Activated CD4-positive, alpha-beta T cell treated with anti-CD3 and anti-CD28 coated beads, Interleukin-10, Interleukin-2, amounts not matched to agents 100 ng/mL and 50 ng/mL, durations not matched to agents 16 hours and 8 hours (primary cell): ENCODE results near the gene BOK.
A peak's percentile ranks its signal among the peaks of the same experiment; 100 is the strongest.

Source experiments
- DNase-seq: peaks from one replicate; pipeline ENCODE4 v3.0.0-alpha.2; 2020

The BOK gene

GRCh38 chr2:241539616-241540374, 18.8 kb upstream of the BOK start:
- DNase-seq: no peak

GRCh38 chr2:241540401-241540770, 18.2 kb upstream of the BOK start:
- DNase-seq: no peak

- DNase-seq: peak; percentile 74
Observed at GRCh38 chr2:241540771-241541561, 17.6 kb upstream of the BOK start.

- no peak for DNase-seq
Observed at GRCh38 chr2:241541564-241542277, 16.8 kb upstream of the BOK start.

- DNase-seq: no peak
Observed at GRCh38 chr2:241542278-241542605, 16.3 kb upstream of the BOK start.

GRCh38 chr2:241545106-241545505, 13.4 kb upstream of the BOK start:
- no peak for DNase-seq

- no peak for DNase-seq
Observed at GRCh38 chr2:241545523-241546473, 12.7 kb upstream of the BOK start.

GRCh38 chr2:241546771-241547498, 11.6 kb upstream of the BOK start:
- DNase-seq: no peak

- DNase-seq: no peak
Observed at GRCh38 chr2:241547781-241548450, 10.6 kb upstream of the BOK start.

GRCh38 chr2:241548451-241548835, 10.1 kb upstream of the BOK start:
- DNase-seq: no peak

- no peak for DNase-seq
Observed at GRCh38 chr2:241550616-241551580, 7.6 kb upstream of the BOK start.

- no peak for DNase-seq
Observed at GRCh38 chr2:241551599-241551997, 6.9 kb upstream of the BOK start.

GRCh38 chr2:241551998-241552737, 6.4 kb upstream of the BOK start:
- DNase-seq: no peak

- no peak for DNase-seq
Observed at GRCh38 chr2:241553512-241553830, 5.1 kb upstream of the BOK start.

GRCh38 chr2:241553981-241554380, 4.6 kb upstream of the BOK start:
- DNase-seq: no peak

- DNase-seq: no peak
Observed at GRCh38 chr2:241554610-241555322, 3.8 kb upstream of the BOK start.

- no peak for DNase-seq
Observed at GRCh38 chr2:241555711-241556110, 2.8 kb upstream of the BOK start.

- no peak for DNase-seq
Observed at GRCh38 chr2:241556746-241557145, 1.8 kb upstream of the BOK start.
